GM12878 (cell line): ENCODE data around the gene LETM1. TPM values are rescaled to one million over a fixed set of nuclear protein-coding genes. Genes with fewer than 3 reads are reported as not detected.

ENCODE experiments used
- ATAC-seq: fragments of 200-7000 bp; cut with Tn5 transposase; 3 replicates; pipeline ENCODE4 v1.9.1; 2020; ENCODE audit warnings: mild to moderate bottlenecking, moderate library complexity
- BruUV-seq: library from RNA; stranded (reverse); fragments of 400-500 nt; replicated peaks from 2 replicates; lab custom pipeline; 2021; lab: Mats Ljungman, UMichigan
- CTCF ChIA-PET: fragments of 300-600 bp; sonication (Branson Sonifier 250); formaldehyde crosslinking; extraction: SDS; loops from one replicate; lab custom pipeline; 2021; ENCODE audit warnings: inconsistent platforms; lab: Yijun Ruan, JAX
- POLR2A ChIA-PET: fragments of 350-600 bp; formaldehyde crosslinking; extraction: SDS; loops from one replicate; lab custom pipeline; 2021; ENCODE audit warnings: inconsistent platforms; lab: Charles Lee
- RAD21 ChIA-PET: fragments of 300-600 bp; sonication (Branson Sonifier 250); formaldehyde crosslinking; loops from one replicate; lab custom pipeline; 2023; ENCODE audit warnings: antibody characterized with exemption; ENCODE audit not compliant: unreplicated experiment; lab: Charles Lee
- SMC1A ChIA-PET: fragments of 300-600 bp; sonication (Branson Sonifier 250); formaldehyde crosslinking; loops from one replicate; lab custom pipeline; 2023; ENCODE audit not compliant: unreplicated experiment, uncharacterized antibody; lab: Charles Lee
- DNase-seq: peaks from one replicate; pipeline ENCODE4 v3.0.0-alpha.2; 2011; ENCODE audit warnings: low read depth, low spot score
- FAIRE-seq: peaks from 3 replicates; lab custom pipeline; 2011; peaks lifted over from hg19 to GRCh38; lab: Jason Lieb, UNC
- H2AFZ ChIP-seq: 2 replicates; pipeline ENCODE4 v1.6.0; 2011; ENCODE audit warnings: low read depth, low read length, control low read depth; ENCODE audit not compliant: control insufficient read depth
- H3K27ac ChIP-seq: 2 replicates; pipeline ENCODE4 v1.5.1; 2011; ENCODE audit warnings: control low read depth; ENCODE audit not compliant: control insufficient read depth, insufficient read depth
- H3K27me3 ChIP-seq, 2 experiments: replicated peaks in 1 of 2; 2 replicates each; pipeline versions ENCODE4 v1.6.0 to v1.6.1; 2011; ENCODE audit warnings: low read length in 1 of 2; ENCODE audit not compliant: control insufficient read depth in 2 of 2, insufficient read depth in 2 of 2
- H3K36me3 ChIP-seq, 2 experiments: 2 replicates each; pipeline ENCODE4 v1.5.1; 2011; ENCODE audit warnings: low read length in 1 of 2; ENCODE audit not compliant: control insufficient read depth in 2 of 2, insufficient read depth in 2 of 2
- H3K4me1 ChIP-seq: 2 replicates; pipeline ENCODE4 v1.6.1; 2011; ENCODE audit warnings: mild to moderate bottlenecking, low read length, moderate library complexity, mixed read lengths; ENCODE audit not compliant: control insufficient read depth, insufficient read depth
- H3K4me2 ChIP-seq: 2 replicates; pipeline ENCODE4 v1.6.0; 2011; ENCODE audit warnings: control low read depth; ENCODE audit not compliant: control insufficient read depth, insufficient read depth
- H3K4me3 ChIP-seq: fragments of 200-600 bp; sonication (generic); 2 replicates; pipeline ENCODE4 v1.5.1; 2016
- H3K79me2 ChIP-seq: 2 replicates; pipeline ENCODE4 v1.6.0; 2011; ENCODE audit warnings: low read length; ENCODE audit not compliant: control insufficient read depth, insufficient read depth
- H3K9ac ChIP-seq: 2 replicates; pipeline ENCODE4 v1.8.0; 2011; ENCODE audit warnings: low read length, control low read depth, mixed read lengths; ENCODE audit not compliant: control insufficient read depth, insufficient read depth
- H3K9me3 ChIP-seq: replicated peaks from 3 replicates; pipeline ENCODE4 v1.5.1; 2011; ENCODE audit warnings: mild to moderate bottlenecking, low read length; ENCODE audit not compliant: control insufficient read depth, insufficient read depth
- H4K20me1 ChIP-seq: 2 replicates; pipeline ENCODE4 v1.6.0; 2011; ENCODE audit not compliant: control insufficient read depth, insufficient read depth
- POLR2AphosphoS5 ChIP-seq: IDR thresholded peaks from 2 replicates; pipeline ENCODE4 v1.6.1; 2011; ENCODE audit warnings: mild to moderate bottlenecking, low read length, inconsistent platforms
- ZZZ3 ChIP-seq: IDR thresholded peaks from 2 replicates; pipeline ENCODE4 v1.6.1; 2011; ENCODE audit warnings: low read depth; ENCODE audit not compliant: control insufficient read depth, insufficient read length
- WGBS: methylation state at CpG from one replicate; pipeline ENCODE4 v1.1.6; 2016; ENCODE audit warnings: low lambda C conversion rate; ENCODE audit not compliant: insufficient replicate concordance, insufficient coverage; ENCODE audit errors: missing lambda C conversion rate; 5-methylcytosine and 5-hydroxymethylcytosine counted together
- in situ Hi-C: fragments of 300-500 bp; cut with MboI; formaldehyde crosslinking; loops from 9 replicates; pipeline ENCODE4 v1.14.3; 2018; ENCODE audit warnings: mixed read lengths
- intact Hi-C: fragments of 100-400 bp; cut with micrococcal nuclease; formaldehyde crosslinking; loops from one replicate; pipeline ENCODE4 v1.14.2; 2022; ENCODE audit not compliant: unreplicated experiment
- polyA plus RNA-seq, 11 experiments: library from polyadenylated mRNA; depleted of rRNA in 4 of 11; unstranded in 6 of 11; stranded (reverse) in 5 of 11; fragments of >200 nt; fragmentation: Nextera tagmentation in 4 of 11; fragmentation: Illumina TruSeq in 1 of 11; extraction: Ambion mirVana in 4 of 11; extraction: Trizol in 1 of 11; gene quantifications; 1 replicate in 1 of 11; 2 replicates in 10 of 11; pipeline versions ENCODE4 v1.2.1 to v1.2.3, GENCODE V29; 2011 to 2016; ENCODE audit warnings: inconsistent platforms in 2 of 11, missing spikeins in 2 of 11, low read depth in 1 of 11
- total RNA-seq, 4 experiments: library from RNA; depleted of rRNA in 3 of 4; stranded (reverse); fragments of >200 nt in 3 of 4; fragmentation: Illumina TruSeq in 1 of 4; extraction: Trizol in 1 of 4; gene quantifications; 2 replicates each; pipeline versions ENCODE4 v1.2.1 to v1.2.3, GENCODE V29; 2013 to 2021
- TF ChIP-seq, protein P1 (sequence below): fragments of 450-650 bp; IDR thresholded peaks from 2 replicates; pipeline ENCODE4 v1.6.1; 2016; ENCODE audit warnings: mild to moderate bottlenecking, moderate library complexity, borderline replicate concordance

Gene LETM1
- total and polyA plus RNA-seq, 10 of the 15 experiments (the other 5 are each of a cell fraction or from before 2014, with no cell fraction given), result 2.6 to 65.2 (median 30.2) TPM

DNA sequence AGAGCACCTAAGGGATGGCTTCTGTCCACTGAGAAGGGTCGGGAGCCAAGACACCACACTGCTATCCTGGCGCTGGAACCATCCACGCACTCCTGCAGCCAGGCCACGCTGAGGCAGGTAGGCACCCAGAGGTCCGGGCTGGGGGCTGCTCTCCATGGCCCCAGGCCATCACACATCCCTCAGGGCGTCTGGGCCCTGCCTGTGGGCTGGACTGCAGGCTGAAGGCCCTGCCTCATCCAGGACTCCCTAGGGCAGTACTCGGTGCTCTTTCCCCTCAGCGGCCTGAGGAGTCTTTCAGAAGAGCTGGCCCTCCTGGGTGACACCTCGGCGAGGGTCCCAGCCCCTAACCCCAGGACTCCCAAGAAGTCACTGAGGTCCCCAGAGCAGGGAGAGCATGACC, 45.2 kb downstream of the LETM1 start:
- 78% methylated on average over 10 of the region's 10 CpGs for WGBS
- TF ChIP-seq ZZZ3, result no peak
- TF ChIP-seq, protein P1, sequence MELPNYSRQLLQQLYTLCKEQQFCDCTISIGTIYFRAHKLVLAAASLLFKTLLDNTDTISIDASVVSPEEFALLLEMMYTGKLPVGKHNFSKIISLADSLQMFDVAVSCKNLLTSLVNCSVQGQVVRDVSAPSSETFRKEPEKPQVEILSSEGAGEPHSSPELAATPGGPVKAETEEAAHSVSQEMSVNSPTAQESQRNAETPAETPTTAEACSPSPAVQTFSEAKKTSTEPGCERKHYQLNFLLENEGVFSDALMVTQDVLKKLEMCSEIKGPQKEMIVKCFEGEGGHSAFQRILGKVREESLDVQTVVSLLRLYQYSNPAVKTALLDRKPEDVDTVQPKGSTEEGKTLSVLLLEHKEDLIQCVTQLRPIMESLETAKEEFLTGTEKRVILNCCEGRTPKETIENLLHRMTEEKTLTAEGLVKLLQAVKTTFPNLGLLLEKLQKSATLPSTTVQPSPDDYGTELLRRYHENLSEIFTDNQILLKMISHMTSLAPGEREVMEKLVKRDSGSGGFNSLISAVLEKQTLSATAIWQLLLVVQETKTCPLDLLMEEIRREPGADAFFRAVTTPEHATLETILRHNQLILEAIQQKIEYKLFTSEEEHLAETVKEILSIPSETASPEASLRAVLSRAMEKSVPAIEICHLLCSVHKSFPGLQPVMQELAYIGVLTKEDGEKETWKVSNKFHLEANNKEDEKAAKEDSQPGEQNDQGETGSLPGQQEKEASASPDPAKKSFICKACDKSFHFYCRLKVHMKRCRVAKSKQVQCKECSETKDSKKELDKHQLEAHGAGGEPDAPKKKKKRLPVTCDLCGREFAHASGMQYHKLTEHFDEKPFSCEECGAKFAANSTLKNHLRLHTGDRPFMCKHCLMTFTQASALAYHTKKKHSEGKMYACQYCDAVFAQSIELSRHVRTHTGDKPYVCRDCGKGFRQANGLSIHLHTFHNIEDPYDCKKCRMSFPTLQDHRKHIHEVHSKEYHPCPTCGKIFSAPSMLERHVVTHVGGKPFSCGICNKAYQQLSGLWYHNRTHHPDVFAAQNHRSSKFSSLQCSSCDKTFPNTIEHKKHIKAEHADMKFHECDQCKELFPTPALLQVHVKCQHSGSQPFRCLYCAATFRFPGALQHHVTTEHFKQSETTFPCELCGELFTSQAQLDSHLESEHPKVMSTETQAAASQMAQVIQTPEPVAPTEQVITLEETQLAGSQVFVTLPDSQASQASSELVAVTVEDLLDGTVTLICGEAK, result no peak
- no peak for TF ChIP-seq POLR2AphosphoS5
- RAD21 ChIA-PET, result interaction anchor here (1.0 to 3.7 kb wide), 3 partner anchors 63 to 90 kb away, joined by 3 to 20 read pairs (median 5); no protein-coding TSS in a partner anchor
- Histone ChIP-seq H3K4me1 (no peaks in the 10 kb centered on the region; the same call in 1 of the 2 replicates), H3K79me2 (no peaks in the 10 kb centered on the region), H3K9ac (no peak overlapping the region), H2AFZ (no peak overlapping the region), H4K20me1 (no peaks in the 10 kb centered on the region), H3K4me3 (no peak overlapping the region), H3K9me3 (no peaks in the 10 kb centered on the region), H3K4me2 (no peak overlapping the region), H3K27me3 (no peaks in the 10 kb centered on the region), H3K36me3 (peaks cover 0 to 17% of the 10 kb centered on the region in 2 experiments; a peak in 3 of 4 replicates), H3K27ac (no peak overlapping the region)
- POLR2A ChIA-PET, result no interaction called here
- SMC1A ChIA-PET, result interaction anchor here (2.3 kb wide), 2 partner anchors 63 to 89 kb away, joined by 5 to 7 read pairs; no protein-coding TSS in a partner anchor
- in situ Hi-C loops (no loop called here), intact Hi-C loops (loop anchor here (1.0 kb wide), 1 partner anchor 64 kb away; no protein-coding TSS in a partner anchor)
- no peak for FAIRE-seq
- DNase-seq, result no peak
- no TSS peak for BruUV-seq
- CTCF ChIA-PET, result interaction anchor here (0.9 to 5.3 kb wide), 9 partner anchors 8 to 128 kb away, joined by 3 to 60 read pairs (median 4); no protein-coding TSS in a partner anchor
- ATAC-seq, result no peak
